ENCODE data around the gene ANO10. TPM values are rescaled to one million over a fixed set of nuclear protein-coding genes. Genes with fewer than 3 reads are reported as not detected.

ANO10 gene
- total RNA-seq, 1 experiment from 2014 or later, result 16.6 TPM

DNA sequence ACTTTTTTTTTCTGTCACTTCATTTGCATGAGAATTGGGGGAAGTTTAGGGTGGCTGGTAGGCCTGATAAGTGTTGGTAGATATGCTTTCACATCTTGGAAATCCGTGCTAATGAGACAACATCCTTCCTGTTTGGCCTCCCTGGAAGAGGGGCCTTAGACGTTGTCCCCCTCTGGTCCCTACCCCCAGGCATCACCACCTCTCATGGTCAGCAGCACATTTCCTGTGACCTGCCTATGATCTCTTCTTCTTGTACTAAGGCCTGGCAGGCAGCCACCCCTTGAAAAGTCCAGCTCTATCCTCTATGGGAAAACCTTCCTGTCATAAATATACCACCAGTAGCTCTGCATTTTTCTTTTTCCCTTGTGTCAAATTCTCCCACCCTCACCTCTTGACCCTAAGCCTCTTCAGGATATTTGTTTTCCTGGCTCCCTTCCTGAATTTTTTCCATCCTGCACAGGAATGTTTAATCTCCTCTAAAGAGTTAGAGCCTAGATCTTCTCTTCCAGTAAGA is 227.7 kb downstream of the ANO10 start:
- Histone ChIP-seq H3K4me3 (no peak overlapping the region), H3K9me3 (no peaks in the 10 kb centered on the region), H3K36me3 (no peaks in the 10 kb centered on the region), H3K27me3 (no peaks in the 10 kb centered on the region)
- DNase-seq, result no peak

DNA sequence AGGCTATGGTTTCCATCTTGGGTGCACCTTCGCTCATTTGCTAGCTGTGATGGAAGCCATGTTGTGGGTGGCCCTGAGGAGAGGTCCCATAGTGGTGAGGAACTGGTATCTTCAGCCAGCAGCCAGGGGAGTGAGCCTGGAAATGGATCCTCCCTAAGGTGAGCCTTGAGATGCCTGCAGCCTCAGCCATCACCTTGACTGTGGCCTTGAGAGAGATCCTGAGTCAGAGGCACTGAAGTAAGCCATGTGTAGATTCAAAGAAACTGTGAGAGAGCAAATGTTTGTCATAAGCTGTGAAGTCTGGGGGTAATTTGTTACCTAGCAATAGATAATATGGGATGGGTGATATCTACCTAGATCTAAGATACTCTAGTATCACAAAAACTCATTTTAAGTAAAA is 230.2 kb downstream of the ANO10 start:
- Histone ChIP-seq H3K9me3 (no peaks in the 10 kb centered on the region), H3K4me3 (no peak overlapping the region), H3K27me3 (no peaks in the 10 kb centered on the region), H3K36me3 (no peaks in the 10 kb centered on the region)
- no peak for DNase-seq

DNA sequence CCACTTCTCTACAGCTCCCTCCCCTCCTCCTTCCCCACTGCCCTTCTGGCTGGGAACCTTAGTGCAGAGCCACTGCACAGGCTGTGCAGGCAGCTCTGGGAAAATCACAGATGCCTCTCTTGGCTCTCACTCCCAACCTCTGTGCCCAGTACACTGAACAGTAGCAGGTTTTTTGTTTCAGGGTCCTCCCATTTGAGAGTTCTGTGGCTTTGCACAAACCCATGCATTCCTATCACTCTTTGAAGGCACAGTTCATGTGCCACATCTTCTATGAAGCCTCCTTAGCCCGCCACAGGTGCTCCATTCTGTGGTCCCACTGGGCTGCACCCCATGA is 231.6 kb downstream of the ANO10 start:
- H3K4me3 ChIP-seq, result no peak overlapping the region
- no peaks in the 10 kb centered on the region for H3K36me3 ChIP-seq
- no peaks in the 10 kb centered on the region for H3K27me3 ChIP-seq
- H3K9me3 ChIP-seq, result no peaks in the 10 kb centered on the region
- no peak for DNase-seq

DNA sequence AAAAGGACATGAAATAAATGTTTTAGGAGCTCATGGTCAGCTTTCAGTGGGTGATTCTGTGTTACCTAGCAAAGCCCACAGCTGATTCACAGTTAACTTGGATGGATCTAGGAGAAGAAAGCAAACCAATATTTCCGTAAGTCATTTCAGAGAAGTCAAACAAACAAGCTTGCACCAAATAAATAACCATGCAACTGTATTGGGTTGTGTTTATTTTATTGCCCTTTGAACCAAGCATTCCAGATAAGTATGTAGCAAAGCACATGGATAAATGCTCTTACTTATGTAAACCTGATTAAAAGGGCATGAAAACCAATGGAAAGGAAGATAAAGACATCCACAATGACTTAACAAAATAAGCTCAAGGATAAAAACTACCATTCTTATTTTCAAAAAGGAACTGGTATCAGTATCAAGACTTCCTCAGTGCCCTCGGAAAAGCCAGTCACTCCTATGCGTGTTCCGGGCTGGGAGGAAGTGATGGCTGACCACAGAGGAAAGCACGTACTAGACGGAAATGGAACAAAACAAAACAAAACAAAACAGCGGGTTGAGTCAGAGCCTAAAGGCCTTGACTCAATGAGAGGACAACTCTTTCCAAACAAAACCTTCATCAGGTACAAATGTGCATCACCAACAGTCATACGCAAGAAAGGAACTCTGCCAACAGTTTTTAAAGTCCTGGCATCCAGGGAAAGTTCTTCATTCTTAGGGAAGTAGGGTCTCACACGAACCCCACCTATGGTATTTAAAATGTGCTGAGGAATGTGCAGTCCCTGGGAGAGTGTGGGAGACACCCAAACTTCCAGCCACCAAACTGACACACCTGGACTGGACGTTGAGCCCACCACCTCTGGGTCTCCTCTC is 232.2 kb downstream of the ANO10 start:
- no peak overlapping the region for H3K4me3 ChIP-seq
- H3K36me3 ChIP-seq, result no peaks in the 10 kb centered on the region
- no peak for DNase-seq
- H3K27me3 ChIP-seq, result no peaks in the 10 kb centered on the region
- no peaks in the 10 kb centered on the region for H3K9me3 ChIP-seq

DNA sequence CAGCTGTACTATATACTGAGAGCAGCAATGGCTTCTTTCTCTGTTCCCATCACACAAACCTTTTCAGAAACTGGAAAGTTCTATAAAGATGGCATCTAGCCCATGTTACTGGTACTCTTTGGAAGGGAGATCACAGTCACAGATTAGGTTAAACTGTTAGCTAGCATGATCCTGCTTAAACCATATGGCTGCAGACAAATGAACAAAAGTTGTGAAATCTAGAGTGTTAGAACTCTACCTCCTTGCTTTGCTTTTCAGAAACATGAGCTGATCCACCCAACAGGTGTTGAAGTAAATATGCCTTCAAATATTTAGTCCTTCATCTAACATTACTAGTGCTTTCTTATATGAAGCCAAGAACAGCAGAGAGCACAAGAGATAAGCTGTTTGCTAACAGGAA is 232.9 kb downstream of the ANO10 start:
- Histone ChIP-seq H3K27me3 (no peaks in the 10 kb centered on the region), H3K4me3 (no peak overlapping the region), H3K9me3 (no peaks in the 10 kb centered on the region), H3K36me3 (no peaks in the 10 kb centered on the region)
- no peak for DNase-seq

DNA sequence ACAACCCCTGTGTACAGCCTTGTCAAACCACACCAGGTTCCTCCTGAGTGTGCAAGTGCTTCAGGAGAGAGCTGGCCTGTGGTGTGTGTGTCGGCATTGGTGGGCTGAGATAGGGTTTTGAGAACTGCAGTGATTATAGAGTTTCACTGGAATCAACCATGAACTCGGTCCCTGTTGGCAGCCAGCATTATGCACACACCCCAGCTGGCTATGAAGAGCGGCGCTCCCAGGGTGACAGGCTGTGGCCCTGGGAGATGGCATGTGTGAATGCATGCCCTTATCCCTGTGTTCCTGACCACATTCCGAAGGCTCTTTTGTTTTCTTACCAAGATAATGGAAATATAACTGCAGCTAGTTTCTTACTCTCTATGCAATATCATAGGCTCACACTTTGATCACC is 233.6 kb downstream of the ANO10 start:
- H3K36me3 ChIP-seq, result no peaks in the 10 kb centered on the region
- H3K27me3 ChIP-seq, result no peaks in the 10 kb centered on the region
- H3K9me3 ChIP-seq, result no peaks in the 10 kb centered on the region
- DNase-seq, result no peak
- no peak overlapping the region for H3K4me3 ChIP-seq

DNA sequence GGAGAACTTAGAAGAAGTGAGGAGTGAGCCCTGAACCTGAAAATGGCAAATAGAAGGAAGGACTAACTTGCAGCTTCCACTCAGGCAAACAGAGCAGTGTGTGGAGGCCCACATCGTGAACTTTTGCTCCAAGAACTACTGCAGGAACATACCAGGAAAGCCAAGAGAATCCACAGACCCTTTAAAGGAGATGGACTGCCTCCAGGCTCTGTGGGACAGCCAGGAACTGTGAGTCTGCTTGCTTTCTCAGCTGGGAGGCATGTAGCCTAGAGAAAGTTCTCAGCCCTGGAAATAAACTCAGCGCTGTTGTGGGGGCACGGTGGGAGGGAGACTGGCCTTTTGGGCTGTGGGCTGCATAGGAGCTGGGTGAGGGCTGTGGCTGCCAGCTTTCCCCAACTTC is 242.5 kb downstream of the ANO10 start:
- DNase-seq, result no peak
- H3K27me3 ChIP-seq, result no peaks in the 10 kb centered on the region
- no peaks in the 10 kb centered on the region for H3K9me3 ChIP-seq
- H3K4me3 ChIP-seq, result no peak overlapping the region
- H3K36me3 ChIP-seq, result no peaks in the 10 kb centered on the region

DNA sequence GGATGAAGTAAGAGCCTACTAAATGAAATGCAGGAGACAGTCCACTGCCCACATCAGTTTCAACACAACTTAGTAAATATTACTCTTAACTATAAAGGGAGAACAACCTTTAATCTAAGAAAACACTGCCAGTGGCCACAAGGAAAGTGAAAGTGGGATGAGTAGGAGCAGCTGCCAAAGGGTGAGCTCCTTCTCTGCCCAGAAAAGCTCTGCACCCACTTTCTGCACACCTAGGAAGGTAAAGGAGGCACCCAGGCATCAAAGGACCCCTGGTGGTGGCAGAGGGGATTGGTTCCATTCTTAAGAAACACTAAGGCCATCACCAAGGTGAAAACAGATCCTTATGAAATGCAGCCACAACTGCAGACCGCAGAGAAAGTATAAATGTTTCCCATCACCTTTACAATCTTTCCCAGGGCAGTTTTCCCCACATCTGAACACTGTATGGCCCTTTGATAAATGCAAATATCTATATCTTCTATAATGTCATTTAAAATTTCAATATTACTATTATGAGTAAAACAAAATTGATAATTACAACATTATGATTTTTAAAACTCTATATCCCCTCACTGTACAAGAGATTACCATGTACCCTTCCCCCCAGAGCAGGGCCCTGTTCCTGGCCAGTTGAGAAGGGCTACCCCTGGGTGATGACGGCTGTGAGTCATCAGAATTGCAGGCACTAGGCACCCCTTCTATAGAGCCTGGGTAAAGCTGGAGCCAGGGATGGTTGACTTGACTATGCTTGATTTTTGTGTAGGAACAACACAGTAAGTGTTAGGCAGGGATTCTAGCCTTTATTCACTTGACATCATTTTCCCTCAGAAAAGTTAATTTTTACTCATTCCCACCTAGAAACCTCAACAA is 243.5 kb downstream of the ANO10 start:
- DNase-seq, result peak; percentile 13
- Histone ChIP-seq H3K36me3 (no peaks in the 10 kb centered on the region), H3K4me3 (no peak overlapping the region)

DNA sequence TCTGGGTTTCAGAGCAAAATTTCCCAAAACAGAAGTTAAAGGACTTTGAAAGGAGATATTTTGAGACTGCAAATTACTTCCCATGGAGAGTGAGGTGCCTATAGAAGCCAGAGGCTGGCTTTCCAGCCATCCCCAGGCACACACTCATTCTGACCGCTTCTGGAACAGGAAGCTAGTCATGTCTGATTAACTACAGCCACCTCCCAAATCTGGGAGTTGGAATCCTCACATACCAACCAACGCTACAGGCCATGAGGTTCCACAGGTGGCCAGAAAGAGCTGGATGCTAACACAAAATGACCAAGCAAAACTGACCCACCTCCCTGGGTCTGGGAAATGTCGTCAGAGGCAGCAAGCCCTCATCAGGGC is 248.3 kb downstream of the ANO10 start:
- H3K9me3 ChIP-seq, result no peaks in the 10 kb centered on the region
- no peak for DNase-seq
- H3K27me3 ChIP-seq, result no peaks in the 10 kb centered on the region
- no peaks in the 10 kb centered on the region for H3K36me3 ChIP-seq
- no peak overlapping the region for H3K4me3 ChIP-seq

More for the DNA sequence above, 243.5 kb downstream of the ANO10 start:
- H3K27me3 ChIP-seq, result no peaks in the 10 kb centered on the region
- H3K9me3 ChIP-seq, result no peaks in the 10 kb centered on the region

DNA sequence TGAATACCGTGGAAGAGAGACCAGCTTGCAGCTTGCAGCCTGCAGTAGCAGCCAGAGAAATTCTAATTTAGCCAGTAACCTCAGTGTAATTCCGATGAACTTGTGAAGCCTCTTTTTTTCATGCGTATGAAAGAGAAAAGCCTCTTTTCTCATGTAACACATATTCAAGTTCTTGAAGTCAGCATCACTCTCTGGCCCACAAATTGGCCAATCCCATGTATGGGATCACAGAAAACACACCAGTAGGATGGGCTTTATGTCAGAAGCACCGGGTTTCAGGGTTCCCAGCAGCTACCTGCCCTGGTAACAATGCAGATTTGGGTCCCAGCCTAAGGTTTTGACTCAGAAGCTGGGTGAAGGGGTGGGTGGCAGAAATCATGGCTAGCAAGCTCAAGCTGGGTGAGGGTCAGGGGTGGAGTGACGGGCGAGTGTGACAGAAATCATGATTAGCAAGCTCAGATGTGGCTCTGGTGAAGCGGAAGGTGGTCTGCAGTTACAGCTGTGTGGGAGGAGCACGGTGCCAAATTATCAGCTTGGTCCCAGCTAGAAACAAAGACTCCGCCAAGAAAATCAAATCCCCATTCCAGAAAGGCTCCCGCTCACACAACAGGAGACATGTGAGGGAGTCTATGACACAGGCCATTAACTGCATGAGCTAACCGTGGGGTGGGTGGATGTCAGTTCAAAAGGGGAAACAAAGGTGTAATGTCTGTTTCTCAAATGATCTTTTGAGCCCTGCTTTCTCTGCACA is 248.8 kb downstream of the ANO10 start:
- DNase-seq, result no peak
- H3K36me3 ChIP-seq, result no peaks in the 10 kb centered on the region
- H3K9me3 ChIP-seq, result no peaks in the 10 kb centered on the region
- H3K27me3 ChIP-seq, result no peaks in the 10 kb centered on the region
- H3K4me3 ChIP-seq, result no peak overlapping the region

DNA sequence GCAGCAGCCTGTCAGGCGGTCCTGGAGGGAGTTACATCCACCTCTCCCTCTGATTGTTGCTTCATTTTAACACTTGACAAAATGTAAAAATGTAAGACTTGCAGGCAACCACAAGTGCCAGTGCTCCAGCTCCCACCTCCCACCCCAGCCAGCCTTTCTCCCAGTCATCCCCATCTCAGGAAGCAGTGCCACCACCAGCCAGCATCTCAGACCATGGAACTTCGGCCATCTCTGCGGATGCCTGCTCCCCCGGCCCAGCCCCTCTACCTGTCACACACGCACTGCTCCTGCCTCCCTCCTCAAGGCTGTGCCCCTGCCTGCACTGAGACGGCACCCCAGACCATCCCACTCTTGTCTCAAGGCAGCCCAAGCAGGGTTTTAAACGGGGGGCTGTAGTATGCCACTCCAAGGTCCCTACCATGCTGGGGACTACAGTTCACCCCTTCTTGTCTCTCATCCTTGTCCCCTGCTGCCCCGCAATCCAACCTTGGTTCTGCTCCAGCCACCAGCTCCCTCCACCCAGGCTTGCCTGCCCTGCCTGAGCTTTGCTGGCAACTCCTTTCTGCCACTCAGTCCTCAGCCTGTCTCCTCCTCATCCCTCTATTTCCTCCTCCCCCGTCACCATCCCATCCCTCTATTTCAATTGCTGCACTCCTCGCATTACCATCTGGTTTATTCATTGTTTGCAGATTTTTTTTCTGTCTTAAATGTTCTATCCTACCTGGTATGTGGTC is 249.6 kb downstream of the ANO10 start:
- Histone ChIP-seq H3K4me3 (no peak overlapping the region), H3K27me3 (no peaks in the 10 kb centered on the region), H3K9me3 (no peaks in the 10 kb centered on the region), H3K36me3 (no peaks in the 10 kb centered on the region)
- no peak for DNase-seq

DNA sequence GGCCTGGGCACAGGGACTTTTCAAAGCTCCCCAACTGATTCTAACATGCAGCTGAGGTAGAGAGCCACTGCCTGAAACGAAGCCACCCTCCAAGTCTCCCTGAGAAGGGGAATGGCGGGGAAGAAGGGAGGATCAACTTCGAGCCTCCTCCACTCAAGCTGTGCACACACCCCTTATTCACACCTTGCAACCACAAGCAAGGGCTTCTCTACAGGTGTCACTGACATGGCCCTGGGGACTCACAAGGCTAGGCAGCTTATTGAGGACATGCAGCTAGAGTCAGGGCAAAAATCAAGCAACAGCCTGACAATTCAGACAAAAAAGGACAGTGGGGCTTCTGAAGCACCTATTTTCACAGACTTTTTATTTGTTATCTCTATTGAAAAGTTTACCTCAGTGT is 250.3 kb downstream of the ANO10 start:
- H3K27me3 ChIP-seq, result no peaks in the 10 kb centered on the region

DNA sequence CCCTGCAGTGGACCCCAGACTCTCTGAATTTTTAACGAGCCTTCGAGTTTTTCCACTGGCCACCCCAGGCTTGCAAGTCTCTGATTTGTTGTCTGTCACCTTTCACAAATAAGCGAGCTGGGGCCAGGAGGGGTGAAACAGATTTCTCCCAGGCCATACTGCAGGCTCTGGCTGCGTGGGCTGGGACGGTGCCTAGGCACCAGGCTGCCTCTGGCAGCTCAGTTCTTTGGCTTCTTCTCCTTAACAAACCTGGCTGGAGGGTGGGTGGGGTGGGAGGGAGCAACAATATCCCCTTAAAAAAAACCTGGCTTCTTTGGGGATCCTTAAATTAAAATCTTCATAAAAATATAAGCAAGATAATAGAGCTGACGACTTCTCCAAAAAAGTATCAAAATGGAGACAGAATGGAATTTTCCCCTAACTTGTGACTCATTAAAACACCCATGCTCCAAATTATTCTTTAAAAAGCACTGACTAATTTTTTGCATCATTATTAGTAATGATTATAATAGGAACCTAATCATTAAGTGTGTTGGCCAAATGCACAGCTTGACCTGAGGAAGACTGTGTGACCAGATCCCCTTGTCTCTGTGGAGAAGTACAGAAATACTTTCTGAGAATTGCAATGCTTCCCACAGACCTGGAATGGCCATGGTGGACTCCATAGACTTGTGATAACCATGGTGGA is 251.4 kb downstream of the ANO10 start:
- no peaks in the 10 kb centered on the region for H3K36me3 ChIP-seq
- H3K27me3 ChIP-seq, result no peaks in the 10 kb centered on the region
- H3K9me3 ChIP-seq, result no peaks in the 10 kb centered on the region
- no peak for DNase-seq
- no peak overlapping the region for H3K4me3 ChIP-seq

More for the DNA sequence above, 250.3 kb downstream of the ANO10 start:
- Histone ChIP-seq H3K36me3 (no peaks in the 10 kb centered on the region), H3K4me3 (no peak overlapping the region), H3K9me3 (no peaks in the 10 kb centered on the region)
- DNase-seq, result no peak

DNA sequence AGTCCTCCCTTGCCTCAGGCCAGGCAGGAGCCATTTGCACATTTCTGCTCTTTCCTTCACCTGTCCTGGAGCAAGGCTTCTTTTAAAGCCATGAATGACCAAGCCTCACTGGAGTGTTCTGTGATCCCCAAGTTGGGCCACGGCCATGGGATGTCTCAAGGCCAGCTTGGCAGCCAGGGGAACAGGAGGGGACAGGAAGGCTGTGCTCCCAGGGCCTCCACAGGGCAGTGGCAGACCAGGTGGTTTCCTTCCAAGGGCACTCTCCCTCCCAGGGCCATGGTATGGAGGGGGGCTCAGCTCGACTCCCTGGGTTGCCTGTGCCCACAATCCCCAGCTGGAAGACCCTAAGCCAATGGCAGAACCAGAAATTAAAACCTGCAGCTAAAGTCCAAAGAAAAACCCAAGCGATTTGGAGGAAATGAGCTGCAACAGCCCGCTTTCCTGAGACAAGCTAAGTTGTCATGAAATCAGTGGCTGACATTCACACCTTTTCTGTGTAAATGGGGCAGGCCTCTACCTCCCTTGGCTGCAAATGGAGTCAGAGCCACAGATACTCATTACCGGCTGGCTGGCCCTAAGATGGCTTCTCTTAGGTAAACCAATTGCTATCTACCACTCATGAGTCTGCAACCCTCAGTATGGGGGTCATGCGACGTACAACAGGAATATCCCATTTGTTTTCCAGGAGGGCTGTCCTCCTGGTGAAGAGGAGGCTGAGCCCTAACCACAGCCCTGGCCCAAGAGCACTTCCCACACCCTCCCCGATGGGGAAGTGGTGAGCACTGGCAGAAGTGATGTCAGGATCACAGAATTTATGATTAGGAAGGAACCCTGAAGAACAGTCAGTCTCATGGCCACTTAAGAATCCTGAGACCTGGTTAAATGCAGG is 252.2 kb downstream of the ANO10 start:
- H3K9me3 ChIP-seq, result no peaks in the 10 kb centered on the region
- H3K4me3 ChIP-seq, result no peak overlapping the region
- no peak for DNase-seq
- no peaks in the 10 kb centered on the region for H3K27me3 ChIP-seq
- no peaks in the 10 kb centered on the region for H3K36me3 ChIP-seq

DNA sequence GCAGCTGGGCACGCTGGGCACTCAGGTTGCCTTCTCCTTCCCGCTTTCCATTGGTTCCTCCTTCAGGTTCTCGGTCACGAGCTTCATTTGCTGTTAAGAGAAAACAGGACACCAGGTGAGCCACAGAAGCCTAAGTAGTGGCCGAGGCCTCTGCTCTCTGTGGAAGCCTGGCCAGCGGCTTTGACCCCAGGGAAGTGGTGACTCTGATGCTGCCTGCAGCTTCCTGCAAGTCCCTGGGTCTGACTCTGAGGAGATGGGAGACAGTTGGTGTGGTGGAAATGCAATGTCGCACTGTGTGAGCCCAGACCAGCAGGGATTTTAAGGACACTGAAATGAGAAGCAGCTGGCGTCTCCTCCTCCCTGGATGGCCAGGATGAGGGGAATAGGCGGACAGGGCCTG is 254.9 kb downstream of the ANO10 start:
- Histone ChIP-seq H3K36me3 (no peaks in the 10 kb centered on the region), H3K9me3 (no peaks in the 10 kb centered on the region), H3K4me3 (no peak overlapping the region), H3K27me3 (no peaks in the 10 kb centered on the region)
- no peak for DNase-seq
